Trophoblast cell (in vitro differentiated cells and primary cell): ENCODE results near the gene SLC38A9.

ENCODE experiments used
- DNase-seq, 2 donors: peaks; one replicate each; pipeline ENCODE4 v3.0.0-alpha.2; 2016
- H2AFZ ChIP-seq: 2 replicates; pipeline ENCODE4 v1.6.1; 2013; ENCODE audit warnings: low read length, moderate library complexity, mild to moderate bottlenecking; ENCODE audit not compliant: insufficient read depth, poor library complexity
- H2AK5ac ChIP-seq: 2 replicates; pipeline ENCODE4 v1.6.1; 2013; ENCODE audit warnings: mild to moderate bottlenecking, low read length
- H2BK120ac ChIP-seq: 2 replicates; pipeline ENCODE4 v1.6.1; 2013; ENCODE audit warnings: low read length, mild to moderate bottlenecking, moderate library complexity; ENCODE audit not compliant: insufficient read depth, poor library complexity
- H2BK12ac ChIP-seq: 2 replicates; pipeline ENCODE4 v1.6.1; 2013; ENCODE audit warnings: mild to moderate bottlenecking, low read length, moderate library complexity
- H2BK5ac ChIP-seq: 2 replicates; pipeline ENCODE4 v1.6.1; 2013; ENCODE audit warnings: low read length, low read depth, moderate library complexity, mild to moderate bottlenecking; ENCODE audit not compliant: poor library complexity
- H3K14ac ChIP-seq: 2 replicates; pipeline ENCODE4 v1.6.1; 2013; ENCODE audit warnings: mild to moderate bottlenecking, low read length
- H3K18ac ChIP-seq: 2 replicates; pipeline ENCODE4 v1.6.1; 2013; ENCODE audit warnings: mild to moderate bottlenecking, low read length
- H3K23ac ChIP-seq: 2 replicates; pipeline ENCODE4 v1.6.1; 2013; ENCODE audit warnings: low read length
- H3K27ac ChIP-seq: 2 replicates; pipeline ENCODE4 v1.5.1; 2013; ENCODE audit warnings: low read depth, mild to moderate bottlenecking, inconsistent platforms, low read length, moderate library complexity
- H3K27me3 ChIP-seq: 2 replicates; pipeline ENCODE4 v1.6.1; 2013; ENCODE audit warnings: inconsistent platforms, mild to moderate bottlenecking, low read length, moderate library complexity; ENCODE audit not compliant: insufficient read depth
- H3K36me3 ChIP-seq, 2 experiments: 1 replicate in 1 of 2; 2 replicates in 1 of 2; pipeline ENCODE4 v1.6.1; 2013; ENCODE audit warnings: low read length in 2 of 2, mild to moderate bottlenecking in 2 of 2, moderate library complexity in 1 of 2; ENCODE audit not compliant: insufficient read depth in 2 of 2, control insufficient read depth in 1 of 2
- H3K4ac ChIP-seq: 2 replicates; pipeline ENCODE4 v1.6.1; 2013; ENCODE audit warnings: low read depth, mild to moderate bottlenecking, low read length, moderate library complexity
- H3K4me1 ChIP-seq, 2 experiments: 1 replicate in 1 of 2; 2 replicates in 1 of 2; pipeline ENCODE4 v1.6.1; 2013; ENCODE audit warnings: low read length in 2 of 2, mild to moderate bottlenecking in 2 of 2, moderate library complexity in 1 of 2; ENCODE audit not compliant: insufficient read depth in 2 of 2, control insufficient read depth in 1 of 2
- H3K4me2 ChIP-seq: 2 replicates; pipeline ENCODE4 v1.6.1; 2013; ENCODE audit warnings: inconsistent platforms, mild to moderate bottlenecking, low read length, moderate library complexity
- H3K4me3 ChIP-seq: 2 replicates; pipeline ENCODE4 v1.5.1; 2013; ENCODE audit warnings: mild to moderate bottlenecking, low read depth, low read length, inconsistent platforms
- H3K79me1 ChIP-seq: one replicate; pipeline ENCODE4 v1.6.1; 2013; ENCODE audit warnings: low read length
- H3K79me2 ChIP-seq: 2 replicates; pipeline ENCODE4 v1.6.1; 2013; ENCODE audit warnings: low read length, mild to moderate bottlenecking; ENCODE audit not compliant: control insufficient read depth, insufficient read depth, poor library complexity
- H3K9ac ChIP-seq: 2 replicates; pipeline ENCODE4 v1.6.1; 2013; ENCODE audit warnings: mild to moderate bottlenecking, low read length
- H3K9me3 ChIP-seq: 2 replicates; pipeline ENCODE4 v1.6.1; 2013; ENCODE audit warnings: low read depth, mild to moderate bottlenecking, control low read depth, inconsistent platforms, low read length; ENCODE audit not compliant: insufficient read depth
- H4K12ac ChIP-seq: 2 replicates; pipeline ENCODE4 v1.6.1; 2013; ENCODE audit warnings: low read depth, mild to moderate bottlenecking, low read length, moderate library complexity
- H4K8ac ChIP-seq: 2 replicates; pipeline ENCODE4 v1.6.1; 2013; ENCODE audit warnings: low read depth, mild to moderate bottlenecking, low read length, moderate library complexity
- H4K91ac ChIP-seq: one replicate; pipeline ENCODE4 v1.6.1; 2013; ENCODE audit warnings: low read depth, mild to moderate bottlenecking, low read length, moderate library complexity
- WGBS: extraction: QIAGEN DNeasy Blood & Tissue Kit; methylation state at CpG from one replicate; pipeline ENCODE4 v1.1.7; 2013; ENCODE audit warnings: missing lambda C conversion rate; ENCODE audit not compliant: insufficient read length, insufficient coverage; ENCODE audit errors: extremely low coverage; 5-methylcytosine and 5-hydroxymethylcytosine counted together

SLC38A9 gene

DNA sequence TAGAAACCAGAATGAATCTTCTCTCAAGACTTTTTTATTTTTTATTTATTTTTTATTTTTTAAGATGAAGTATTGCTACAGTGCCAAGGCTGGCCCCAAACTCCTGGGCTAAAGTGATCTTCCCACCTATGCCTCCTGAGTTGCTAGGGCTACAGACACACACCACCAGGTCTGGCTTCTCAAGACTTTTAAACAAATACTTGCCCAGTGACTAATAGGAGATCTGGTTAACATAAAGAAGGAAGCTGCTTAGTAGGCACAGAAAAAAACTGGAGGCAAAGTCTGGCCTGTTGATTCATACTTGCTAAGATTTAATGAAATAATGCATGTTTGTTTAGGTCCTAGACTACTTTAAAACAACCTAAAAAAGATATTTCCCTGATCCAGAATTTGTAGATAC, 43.8 kb downstream of the SLC38A9 start:
- H3K36me3 ChIP-seq, result peaks cover 0 to 10% of the 10 kb centered on the region in 2 experiments
- peaks cover 3% of the 10 kb centered on the region for H3K79me1 ChIP-seq
- no peak overlapping the region for H3K9ac ChIP-seq
- H2AK5ac ChIP-seq, result no peak overlapping the region
- H3K27ac ChIP-seq, result peak overlapping the region; percentile 77
- H3K14ac ChIP-seq, result no peak overlapping the region
- H3K23ac ChIP-seq, result no peak overlapping the region
- H3K4me1 ChIP-seq, result no peaks in the 10 kb centered on the region
- H2AFZ ChIP-seq, result no peak overlapping the region
- no peak overlapping the region for H2BK120ac ChIP-seq
- no peak overlapping the region for H4K12ac ChIP-seq
- no peak overlapping the region for H3K4me3 ChIP-seq
- no peaks in the 10 kb centered on the region for H3K27me3 ChIP-seq
- no peaks in the 10 kb centered on the region for H3K79me2 ChIP-seq
- DNase-seq, result peak; percentile 27 to 76
- H2BK12ac ChIP-seq, result no peak overlapping the region
- no peak overlapping the region for H3K18ac ChIP-seq
- no peak overlapping the region for H2BK5ac ChIP-seq
- no peak overlapping the region for H4K91ac ChIP-seq
- H3K9me3 ChIP-seq, result no peaks in the 10 kb centered on the region
- no peak overlapping the region for H3K4me2 ChIP-seq
- no peak overlapping the region for H4K8ac ChIP-seq
- no peak overlapping the region for H3K4ac ChIP-seq

DNA sequence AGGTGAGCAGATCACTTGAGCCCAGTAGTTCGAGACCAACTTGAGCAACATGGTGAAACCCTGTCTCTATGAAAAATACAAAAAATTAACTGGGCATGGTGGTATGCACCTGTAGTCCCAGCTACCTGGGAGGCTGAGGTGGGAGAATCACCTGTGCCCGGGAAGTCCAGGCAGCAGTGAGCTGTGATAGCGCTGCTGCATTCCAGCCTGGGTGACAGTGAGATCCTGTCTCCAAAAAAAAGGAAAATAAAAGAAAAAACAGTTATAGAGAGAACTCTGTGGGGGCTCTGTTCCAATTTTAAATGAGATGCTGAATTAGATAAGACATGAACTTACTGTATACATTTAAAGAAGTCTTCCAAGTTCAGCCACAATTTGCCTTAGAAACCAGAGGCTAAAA, 44.2 kb downstream of the SLC38A9 start:
- no peak overlapping the region for H3K23ac ChIP-seq
- no CpG with 5 or more reads among the region's 3 CpGs for WGBS
- H3K4me1 ChIP-seq, result no peaks in the 10 kb centered on the region
- peak overlapping the region; percentile 82 for H2BK5ac ChIP-seq
- H3K79me1 ChIP-seq, result peaks cover 3% of the 10 kb centered on the region
- peak overlapping the region; percentile 83 for H4K91ac ChIP-seq
- peaks cover 0 to 11% of the 10 kb centered on the region in 2 experiments for H3K36me3 ChIP-seq
- peak overlapping the region; percentile 45 for H3K18ac ChIP-seq
- no peak overlapping the region for H3K4me3 ChIP-seq
- H3K4ac ChIP-seq, result no peak overlapping the region
- H3K14ac ChIP-seq, result peak overlapping the region; percentile 77
- no peak overlapping the region for H3K4me2 ChIP-seq
- H3K79me2 ChIP-seq, result no peaks in the 10 kb centered on the region
- peak overlapping the region; percentile 94 for H2BK12ac ChIP-seq
- H4K12ac ChIP-seq, result no peak overlapping the region
- H3K9ac ChIP-seq, result no peak overlapping the region
- no peaks in the 10 kb centered on the region for H3K27me3 ChIP-seq
- H2BK120ac ChIP-seq, result peak overlapping the region; percentile 86
- peak overlapping the region; percentile 37 for H2AK5ac ChIP-seq
- H3K9me3 ChIP-seq, result no peaks in the 10 kb centered on the region
- peak overlapping the region; percentile 77 for H3K27ac ChIP-seq
- peak in 1 of 2 donors; percentile 8 for DNase-seq
- no peak overlapping the region for H2AFZ ChIP-seq
- peak overlapping the region; percentile 38 for H4K8ac ChIP-seq

DNA sequence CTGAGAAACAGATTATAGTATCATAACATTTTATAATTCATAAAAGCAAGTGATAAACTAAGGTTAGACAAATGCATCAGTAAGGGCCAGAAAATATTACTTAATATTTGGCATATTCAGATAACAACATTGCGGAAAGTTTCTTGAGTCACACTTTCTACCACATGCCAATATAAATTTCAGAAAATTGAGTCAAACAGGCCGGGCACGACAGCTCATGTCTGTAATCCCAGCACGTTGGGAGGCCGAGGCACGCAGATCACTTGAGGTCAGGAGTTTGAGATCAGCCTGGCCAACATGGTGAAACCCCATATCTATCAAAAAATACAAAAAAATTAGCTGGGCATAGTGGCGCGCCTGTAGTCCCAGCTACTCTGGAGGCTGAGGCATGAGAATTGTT, 47.1 kb downstream of the SLC38A9 start:
- H2AFZ ChIP-seq, result no peak overlapping the region
- no peak overlapping the region for H2BK120ac ChIP-seq
- H2AK5ac ChIP-seq, result no peak overlapping the region
- no peak overlapping the region for H3K4ac ChIP-seq
- H3K23ac ChIP-seq, result no peak overlapping the region
- no peak overlapping the region for H3K4me3 ChIP-seq
- no peaks in the 10 kb centered on the region for H3K9me3 ChIP-seq
- no peak overlapping the region for H4K8ac ChIP-seq
- no peak overlapping the region for H3K14ac ChIP-seq
- H2BK12ac ChIP-seq, result no peak overlapping the region
- H3K79me2 ChIP-seq, result no peaks in the 10 kb centered on the region
- no peak overlapping the region for H3K27ac ChIP-seq
- H3K4me2 ChIP-seq, result no peak overlapping the region
- H3K4me1 ChIP-seq, result no peaks in the 10 kb centered on the region
- DNase-seq, result peak; percentile 51 to 70
- H3K27me3 ChIP-seq, result no peaks in the 10 kb centered on the region
- H3K9ac ChIP-seq, result no peak overlapping the region
- H3K18ac ChIP-seq, result no peak overlapping the region
- no peak overlapping the region for H4K91ac ChIP-seq
- H3K36me3 ChIP-seq, result peaks cover 0 to 5% of the 10 kb centered on the region in 2 experiments
- no peak overlapping the region for H2BK5ac ChIP-seq
- H3K79me1 ChIP-seq, result no peaks in the 10 kb centered on the region
- H4K12ac ChIP-seq, result no peak overlapping the region
- no CpG with 5 or more reads among the region's 8 CpGs for WGBS

GRCh38 chr5:55657443-55657842, 54.7 kb downstream of the SLC38A9 start:
- no peak for DNase-seq
- Histone ChIP-seq H3K36me3 (peaks cover 2 to 7% of the 10 kb centered on the region in 2 experiments), H3K79me1 (no peaks in the 10 kb centered on the region), H3K9me3 (no peaks in the 10 kb centered on the region), H3K4ac (no peak overlapping the region), H4K91ac (no peak overlapping the region), H4K12ac (no peak overlapping the region), H3K18ac (no peak overlapping the region), H3K4me1 (no peaks in the 10 kb centered on the region), H3K9ac (no peak overlapping the region), H2BK5ac (no peak overlapping the region), H3K27ac (no peak overlapping the region), H2BK12ac (no peak overlapping the region), H2BK120ac (no peak overlapping the region), H2AFZ (no peak overlapping the region), H3K4me2 (no peak overlapping the region), H2AK5ac (no peak overlapping the region), H3K27me3 (no peaks in the 10 kb centered on the region), H3K4me3 (no peak overlapping the region), H3K23ac (no peak overlapping the region), H3K14ac (no peak overlapping the region), H3K79me2 (no peaks in the 10 kb centered on the region), H4K8ac (no peak overlapping the region)
- WGBS, result no CpG with 5 or more reads among the region's 2 CpGs
